GM12878 (cell line): ENCODE measurements around the gene ZMYND12. TPM values are rescaled to one million over a fixed set of nuclear protein-coding genes. Genes with fewer than 3 reads are reported as not detected.

Source experiments
- ATAC-seq: fragments of 200-7000 bp; cut with Tn5 transposase; 3 replicates; pipeline ENCODE4 v1.9.1; 2020; ENCODE audit warnings: mild to moderate bottlenecking, moderate library complexity
- BruUV-seq: library from RNA; stranded (reverse); fragments of 400-500 nt; replicated peaks from 2 replicates; lab custom pipeline; 2021; lab: Mats Ljungman, UMichigan
- CTCF ChIA-PET: fragments of 300-600 bp; sonication (Branson Sonifier 250); formaldehyde crosslinking; extraction: SDS; loops from one replicate; lab custom pipeline; 2021; ENCODE audit warnings: inconsistent platforms; lab: Yijun Ruan, JAX
- POLR2A ChIA-PET: fragments of 350-600 bp; formaldehyde crosslinking; extraction: SDS; loops from one replicate; lab custom pipeline; 2021; ENCODE audit warnings: inconsistent platforms; lab: Charles Lee
- RAD21 ChIA-PET: fragments of 300-600 bp; sonication (Branson Sonifier 250); formaldehyde crosslinking; loops from one replicate; lab custom pipeline; 2023; ENCODE audit warnings: antibody characterized with exemption; ENCODE audit not compliant: unreplicated experiment; lab: Charles Lee
- SMC1A ChIA-PET: fragments of 300-600 bp; sonication (Branson Sonifier 250); formaldehyde crosslinking; loops from one replicate; lab custom pipeline; 2023; ENCODE audit not compliant: unreplicated experiment, uncharacterized antibody; lab: Charles Lee
- DNase-seq: peaks from one replicate; pipeline ENCODE4 v3.0.0-alpha.2; 2011; ENCODE audit warnings: low read depth, low spot score
- FAIRE-seq: peaks from 3 replicates; lab custom pipeline; 2011; peaks lifted over from hg19 to GRCh38; lab: Jason Lieb, UNC
- H2AFZ ChIP-seq: 2 replicates; pipeline ENCODE4 v1.6.0; 2011; ENCODE audit warnings: low read depth, low read length, control low read depth; ENCODE audit not compliant: control insufficient read depth
- H3K27ac ChIP-seq: 2 replicates; pipeline ENCODE4 v1.5.1; 2011; ENCODE audit warnings: control low read depth; ENCODE audit not compliant: control insufficient read depth, insufficient read depth
- H3K27me3 ChIP-seq, 2 experiments: replicated peaks in 1 of 2; 2 replicates each; pipeline versions ENCODE4 v1.6.0 to v1.6.1; 2011; ENCODE audit warnings: low read length in 1 of 2; ENCODE audit not compliant: control insufficient read depth in 2 of 2, insufficient read depth in 2 of 2
- H3K36me3 ChIP-seq, 2 experiments: 2 replicates each; pipeline ENCODE4 v1.5.1; 2011; ENCODE audit warnings: low read length in 1 of 2; ENCODE audit not compliant: control insufficient read depth in 2 of 2, insufficient read depth in 2 of 2
- H3K4me1 ChIP-seq: 2 replicates; pipeline ENCODE4 v1.6.1; 2011; ENCODE audit warnings: mild to moderate bottlenecking, low read length, moderate library complexity, mixed read lengths; ENCODE audit not compliant: control insufficient read depth, insufficient read depth
- H3K4me2 ChIP-seq: 2 replicates; pipeline ENCODE4 v1.6.0; 2011; ENCODE audit warnings: control low read depth; ENCODE audit not compliant: control insufficient read depth, insufficient read depth
- H3K4me3 ChIP-seq: fragments of 200-600 bp; sonication (generic); 2 replicates; pipeline ENCODE4 v1.5.1; 2016
- H3K79me2 ChIP-seq: 2 replicates; pipeline ENCODE4 v1.6.0; 2011; ENCODE audit warnings: low read length; ENCODE audit not compliant: control insufficient read depth, insufficient read depth
- H3K9ac ChIP-seq: 2 replicates; pipeline ENCODE4 v1.8.0; 2011; ENCODE audit warnings: low read length, control low read depth, mixed read lengths; ENCODE audit not compliant: control insufficient read depth, insufficient read depth
- H3K9me3 ChIP-seq: replicated peaks from 3 replicates; pipeline ENCODE4 v1.5.1; 2011; ENCODE audit warnings: mild to moderate bottlenecking, low read length; ENCODE audit not compliant: control insufficient read depth, insufficient read depth
- H4K20me1 ChIP-seq: 2 replicates; pipeline ENCODE4 v1.6.0; 2011; ENCODE audit not compliant: control insufficient read depth, insufficient read depth
- ASH2L ChIP-seq: fragments of 300-600, 200-600 bp; sonication (generic); IDR thresholded peaks from 2 replicates; pipeline ENCODE4 v1.6.1; 2017; ENCODE audit warnings: low read depth, mild to moderate bottlenecking, borderline replicate concordance
- ATF3 ChIP-seq: IDR thresholded peaks from 2 replicates; pipeline ENCODE4 v1.6.1; 2011; ENCODE audit warnings: low read depth, mild to moderate bottlenecking, low read length, moderate library complexity, borderline replicate concordance; ENCODE audit errors: extremely low read depth
- BCL11A ChIP-seq: IDR thresholded peaks from 2 replicates; pipeline ENCODE4 v1.6.1; 2011; ENCODE audit warnings: low read depth, low read length
- DPF2 ChIP-seq: fragments of 450-650 bp; IDR thresholded peaks from 2 replicates; pipeline ENCODE4 v1.6.1; 2017; ENCODE audit warnings: mild to moderate bottlenecking
- HDAC2 ChIP-seq: fragments of 200-600 bp; sonication (generic); IDR thresholded peaks from 2 replicates; pipeline ENCODE4 v1.6.1; 2017
- IKZF2 ChIP-seq, 2 experiments: fragments of 450-650 bp; IDR thresholded peaks; 2 replicates each; pipeline ENCODE4 v1.6.1; 2017; ENCODE audit warnings: mild to moderate bottlenecking in 2 of 2, moderate library complexity in 2 of 2
- MTA3 ChIP-seq: IDR thresholded peaks from 2 replicates; pipeline ENCODE4 v1.6.1; 2012; ENCODE audit warnings: low read length, inconsistent platforms, borderline replicate concordance
- MYB ChIP-seq: fragments of 150-350 bp; IDR thresholded peaks from 2 replicates; pipeline ENCODE4 v1.6.1; 2014; ENCODE audit warnings: mild to moderate bottlenecking, low read depth, low read length, borderline replicate concordance
- NBN ChIP-seq: fragments of 450-650 bp; IDR thresholded peaks from 2 replicates; pipeline ENCODE4 v1.6.1; 2016
- POU2F2 ChIP-seq: IDR thresholded peaks from 3 replicates; pipeline ENCODE4 v1.6.1; 2011; ENCODE audit warnings: low read depth, mild to moderate bottlenecking, low read length, borderline replicate concordance
- SIX5 ChIP-seq: IDR thresholded peaks from 2 replicates; pipeline ENCODE4 v1.6.1; 2011; ENCODE audit warnings: mild to moderate bottlenecking, low read depth, low read length, moderate library complexity; ENCODE audit not compliant: severe bottlenecking
- SUZ12 ChIP-seq: fragments of 200-600 bp; sonication (generic); IDR thresholded peaks from one replicate; pipeline ENCODE4 v1.6.1; 2018; ENCODE audit warnings: antibody characterized with exemption, mild to moderate bottlenecking; ENCODE audit not compliant: unreplicated experiment
- ZNF687 ChIP-seq: fragments of 450-650 bp; IDR thresholded peaks from 2 replicates; pipeline ENCODE4 v1.6.1; 2017; ENCODE audit warnings: mild to moderate bottlenecking, moderate library complexity
- whole genome bisulfite sequencing: methylation state at CpG from one replicate; pipeline ENCODE4 v1.1.6; 2016; ENCODE audit warnings: low lambda C conversion rate; ENCODE audit not compliant: insufficient replicate concordance, insufficient coverage; ENCODE audit errors: missing lambda C conversion rate; 5-methylcytosine and 5-hydroxymethylcytosine counted together
- in situ Hi-C: fragments of 300-500 bp; cut with MboI; formaldehyde crosslinking; loops from 9 replicates; pipeline ENCODE4 v1.14.3; 2018; ENCODE audit warnings: mixed read lengths
- intact Hi-C: fragments of 100-400 bp; cut with micrococcal nuclease; formaldehyde crosslinking; loops from one replicate; pipeline ENCODE4 v1.14.2; 2022; ENCODE audit not compliant: unreplicated experiment
- polyA plus RNA-seq, 11 experiments: library from polyadenylated mRNA; depleted of rRNA in 4 of 11; unstranded in 6 of 11; stranded (reverse) in 5 of 11; fragments of >200 nt; fragmentation: Nextera tagmentation in 4 of 11; fragmentation: Illumina TruSeq in 1 of 11; extraction: Ambion mirVana in 4 of 11; extraction: Trizol in 1 of 11; gene quantifications; 1 replicate in 1 of 11; 2 replicates in 10 of 11; pipeline versions ENCODE4 v1.2.1 to v1.2.3, GENCODE V29; 2011 to 2016; ENCODE audit warnings: inconsistent platforms in 2 of 11, missing spikeins in 2 of 11, low read depth in 1 of 11
- total RNA-seq, 4 experiments: library from RNA; depleted of rRNA in 3 of 4; stranded (reverse); fragments of >200 nt in 3 of 4; fragmentation: Illumina TruSeq in 1 of 4; extraction: Trizol in 1 of 4; gene quantifications; 2 replicates each; pipeline versions ENCODE4 v1.2.1 to v1.2.3, GENCODE V29; 2013 to 2021

Gene ZMYND12
- total and polyA plus RNA-seq, 10 of the 15 experiments (the other 5 are each of a cell fraction or from before 2014, with no cell fraction given) = 0.26 to 1.4 (median 0.67) TPM

- no peak for FAIRE-seq
Observed at GRCh38 chr1:42420911-42421585, 34.8 kb downstream of the ZMYND12 start.

More at GRCh38 chr1:42420911-42421585, 34.8 kb downstream of the ZMYND12 start:
- no peaks in the 10 kb centered on the region for H3K79me2 ChIP-seq
- TF ChIP-seq HDAC2 (no peak), ASH2L (no peak), SUZ12 (no peak), MTA3 (no peak), DPF2 (no peak), POU2F2 (no peak), MYB (no peak), NBN (no peak), ZNF687 (no peak), SIX5 (no peak), IKZF2 (IDR thresholded peaks at IDR 0.05) (no peak), ATF3 (no peak), BCL11A (no peak)
- TF ChIP-seq, all 136 proteins: peak for 0
- intact Hi-C loops = no loop called here
- BruUV-seq = no TSS peak
- Histone ChIP-seq H3K9ac (no peak overlapping the region), H3K27ac (no peak overlapping the region), H3K4me1 (no peaks in the 10 kb centered on the region), H4K20me1 (no peaks in the 10 kb centered on the region), H2AFZ (no peak overlapping the region), H3K36me3 (no peaks in the 10 kb centered on the region), H3K27me3 (no peaks in the 10 kb centered on the region; a peak in 1 of 4 replicates), H3K9me3 (no peaks in the 10 kb centered on the region), H3K4me2 (no peak overlapping the region), H3K4me3 (no peak overlapping the region)
- RAD21 ChIA-PET = no interaction called here
- CTCF ChIA-PET = no interaction called here
- 39% methylated on average over 10 of the region's 10 CpGs for WGBS
- POLR2A ChIA-PET = no interaction called here
- DNase-seq (no peak), ATAC-seq (no peak)
- SMC1A ChIA-PET = no interaction called here
- in situ Hi-C loops = no loop called here
